Measurements from ENCODE around the gene ANO8. TPM values are rescaled to one million over a fixed set of nuclear protein-coding genes. Genes with fewer than 3 reads are reported as not detected.

Gene ANO8
- total and polyA plus RNA-seq, 2 of the 13 experiments (the other 11 are each of a cell fraction or from before 2014, with no cell fraction given), result 1.8 to 3.5 TPM

- peaks cover 22% of the 10 kb centered on the region for H3K4me1 ChIP-seq (ENCODE audit: insufficient read depth, low read length)
- H4K20me1 ChIP-seq (ENCODE audit: insufficient read depth, low read length), result no peaks in the 10 kb centered on the region
- intact Hi-C loops (cut with micrococcal nuclease; ENCODE audit: unreplicated experiment), result no loop called here
- no peaks in the 10 kb centered on the region for H3K27me3 ChIP-seq (ENCODE audit: control insufficient read depth in 1 of 2, insufficient read depth in 2 of 2, low read length in 2 of 2)
- in situ Hi-C loops (cut with HindIII; ENCODE audit: extremely low pct_ligation_motif_present, low pct_unique_long_range_greater_than_20kb), result no loop called here
- no peak overlapping the region for H3K27ac ChIP-seq (ENCODE audit: extremely low read length, insufficient read depth, low read length)
- H3K9me3 ChIP-seq (ENCODE audit: low read length), result no peaks in the 10 kb centered on the region
- POLR2A ChIA-PET, result no interaction called here
- WGBS (ENCODE audit: low lambda C conversion rate), result 98% methylated on average over 79 of the region's 94 CpGs
- H2AFZ ChIP-seq (ENCODE audit: low read length), result no peak overlapping the region
- FAIRE-seq, result no peak
- no peak for TF ChIP-seq ZEB1 (IDR thresholded peaks at IDR 0.05; ENCODE audit: insufficient replicate concordance, low read depth)
- 0 out of 2 replicates have a peak, but pooled peaks have one; percentile 12 for TF ChIP-seq ZNF768 (CRISPR knock-in tag; IDR thresholded peaks at IDR 0.05)
- no peak overlapping the region for H3K9ac ChIP-seq (ENCODE audit: insufficient read depth, low read depth, low read length)
- no TSS peak for BruUV-seq (replicated peaks)
- no peaks in the 10 kb centered on the region for H3K79me2 ChIP-seq (ENCODE audit: insufficient read depth, low read length)
- no peak overlapping the region for H3K4me3 ChIP-seq (replicated peaks in 1 of 3; ENCODE audit: insufficient read depth in 1 of 3, low read depth in 2 of 3, low read length in 3 of 3)
- no peaks in the 10 kb centered on the region for H3K36me3 ChIP-seq (replicated peaks in 1 of 2; ENCODE audit: control insufficient read depth in 1 of 2, insufficient read depth in 2 of 2, low read length in 2 of 2)
- no peak for ATAC-seq
- H3K4me2 ChIP-seq (ENCODE audit: low read depth, low read length), result no peak overlapping the region
- CTCF ChIA-PET (ENCODE audit: low intra/inter-chr PET ratio, low total read pairs), result no interaction called here
- DNase-seq (ENCODE audit: low spot score), result no peak
These were observed 5.9 kb downstream of the ANO8 start for GRCh38 chr19:17328517-17329365.

GRCh38 chr19:17327654-17328516 is 6.8 kb downstream of the ANO8 start:
- Histone ChIP-seq H3K9ac (ENCODE audit: insufficient read depth, low read depth, low read length) (no peak overlapping the region), H3K27me3 (ENCODE audit: control insufficient read depth in 1 of 2, insufficient read depth in 2 of 2, low read length in 2 of 2) (no peaks in the 10 kb centered on the region), H3K9me3 (ENCODE audit: low read length) (no peaks in the 10 kb centered on the region), H2AFZ (ENCODE audit: low read length) (no peak overlapping the region), H3K4me2 (ENCODE audit: low read depth, low read length) (no peak overlapping the region), H3K27ac (ENCODE audit: extremely low read length, insufficient read depth, low read length) (no peak overlapping the region), H3K36me3 (replicated peaks in 1 of 2; ENCODE audit: control insufficient read depth in 1 of 2, insufficient read depth in 2 of 2, low read length in 2 of 2) (no peaks in the 10 kb centered on the region), H3K4me3 (replicated peaks in 1 of 3; ENCODE audit: insufficient read depth in 1 of 3, low read depth in 2 of 3, low read length in 3 of 3) (no peak overlapping the region), H4K20me1 (ENCODE audit: insufficient read depth, low read length) (no peaks in the 10 kb centered on the region), H3K79me2 (ENCODE audit: insufficient read depth, low read length) (no peaks in the 10 kb centered on the region), H3K4me1 (ENCODE audit: insufficient read depth, low read length) (peaks cover 16% of the 10 kb centered on the region)
- POLR2A ChIA-PET, result interaction anchor here (0.9 kb wide), 1 partner anchor 19 kb away, joined by 3 read pairs; the partner anchor contains the start of gene DDA1
- TF ChIP-seq ZSCAN22 (CRISPR knock-in tag; IDR thresholded peaks at IDR 0.05), result 0 out of 2 replicates have a peak, but pooled peaks have one; percentile 36
- peak; percentile 25; the same call in 1 of the 2 replicates for TF ChIP-seq ZFY (CRISPR knock-in tag; IDR thresholded peaks at IDR 0.05)
- no peak for TF ChIP-seq ZNF138 (CRISPR knock-in tag; IDR thresholded peaks at IDR 0.05; ENCODE audit: low read depth)
- peak; percentile 24; the same call in 1 of the 2 replicates for TF ChIP-seq ZFX (CRISPR knock-in tag; IDR thresholded peaks at IDR 0.05; ENCODE audit: low read depth)
- ATAC-seq, result peak; percentile 7; the same call in 2 of the 3 replicates
- intact Hi-C loops (cut with micrococcal nuclease; ENCODE audit: unreplicated experiment), result no loop called here
- peak; percentile 13 for DNase-seq (ENCODE audit: low spot score)
- 80% methylated on average over 48 of the region's 64 CpGs for WGBS (ENCODE audit: low lambda C conversion rate)
- no peak for FAIRE-seq
- BruUV-seq (replicated peaks), result no TSS peak
- in situ Hi-C loops (cut with HindIII; ENCODE audit: extremely low pct_ligation_motif_present, low pct_unique_long_range_greater_than_20kb), result no loop called here
- CTCF ChIA-PET (ENCODE audit: low intra/inter-chr PET ratio, low total read pairs), result no interaction called here
